ENCODE data around the gene CCDC184.

- TF ChIP-seq TAF1 (conservative IDR thresholded peaks at IDR 0.05) (no peak), RAD21 (IDR thresholded peaks at IDR 0.05) (no peak), YY1 (IDR thresholded peaks at IDR 0.05) (no peak), CTCF (IDR thresholded peaks at IDR 0.05; ENCODE audit: low read depth, low read length, missing input control) (no peak), JUND (IDR thresholded peaks at IDR 0.05) (no peak)
Measured at GRCh38 chr12:48193623-48194022, 10.2 kb downstream of the CCDC184 start.

Data from liver (tissue), 3 donors.